ENCODE measurements around the gene TWIST2.

TWIST2 gene

DNA sequence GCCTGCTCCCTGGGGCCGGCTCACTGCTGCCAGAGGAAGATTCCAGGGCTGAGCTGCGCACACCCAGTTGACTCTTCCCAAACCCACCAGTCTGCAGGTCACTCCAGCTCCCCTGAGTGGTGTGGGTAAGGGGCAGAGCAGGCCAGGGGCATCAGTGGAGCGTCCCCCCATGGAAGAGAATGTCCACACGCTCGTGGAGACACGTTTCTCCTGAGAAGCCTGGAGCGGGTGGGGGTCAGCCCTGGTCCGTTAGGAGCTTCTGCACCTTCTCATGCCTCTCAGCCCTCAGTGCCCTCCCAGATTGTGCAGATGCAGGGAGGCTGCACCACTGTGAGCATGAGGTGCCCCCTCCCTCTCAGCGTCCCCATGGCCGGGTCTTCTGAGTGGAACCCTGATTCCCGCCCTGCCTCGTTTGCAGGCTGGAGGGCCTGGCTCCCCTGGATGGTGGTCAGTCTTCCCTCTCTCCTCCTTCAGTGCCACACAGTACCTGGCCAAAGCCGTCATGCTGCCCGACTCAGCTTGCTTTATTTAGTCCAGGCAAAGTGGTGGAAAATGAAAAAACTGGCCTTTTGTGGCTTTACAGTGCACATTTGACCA, 37.0 kb downstream of the TWIST2 start:
- Mint-ChIP-seq H3K27me3 (ENCODE audit: low read depth, poor library complexity) (peaks cover 7% of the 10 kb centered on the region), H3K36me3 (ENCODE audit: low read depth) (peaks cover 26% of the 10 kb centered on the region), H3K27ac (no peak overlapping the region), H3K4me1 (peaks cover 49% of the 10 kb centered on the region), H3K4me3 (no peak overlapping the region), H3K9me3 (peaks cover 7% of the 10 kb centered on the region)
- TF ChIP-seq, protein P1, sequence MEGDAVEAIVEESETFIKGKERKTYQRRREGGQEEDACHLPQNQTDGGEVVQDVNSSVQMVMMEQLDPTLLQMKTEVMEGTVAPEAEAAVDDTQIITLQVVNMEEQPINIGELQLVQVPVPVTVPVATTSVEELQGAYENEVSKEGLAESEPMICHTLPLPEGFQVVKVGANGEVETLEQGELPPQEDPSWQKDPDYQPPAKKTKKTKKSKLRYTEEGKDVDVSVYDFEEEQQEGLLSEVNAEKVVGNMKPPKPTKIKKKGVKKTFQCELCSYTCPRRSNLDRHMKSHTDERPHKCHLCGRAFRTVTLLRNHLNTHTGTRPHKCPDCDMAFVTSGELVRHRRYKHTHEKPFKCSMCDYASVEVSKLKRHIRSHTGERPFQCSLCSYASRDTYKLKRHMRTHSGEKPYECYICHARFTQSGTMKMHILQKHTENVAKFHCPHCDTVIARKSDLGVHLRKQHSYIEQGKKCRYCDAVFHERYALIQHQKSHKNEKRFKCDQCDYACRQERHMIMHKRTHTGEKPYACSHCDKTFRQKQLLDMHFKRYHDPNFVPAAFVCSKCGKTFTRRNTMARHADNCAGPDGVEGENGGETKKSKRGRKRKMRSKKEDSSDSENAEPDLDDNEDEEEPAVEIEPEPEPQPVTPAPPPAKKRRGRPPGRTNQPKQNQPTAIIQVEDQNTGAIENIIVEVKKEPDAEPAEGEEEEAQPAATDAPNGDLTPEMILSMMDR (IDR thresholded peaks at IDR 0.05): no peak
- DNase-seq: no peak

DNA sequence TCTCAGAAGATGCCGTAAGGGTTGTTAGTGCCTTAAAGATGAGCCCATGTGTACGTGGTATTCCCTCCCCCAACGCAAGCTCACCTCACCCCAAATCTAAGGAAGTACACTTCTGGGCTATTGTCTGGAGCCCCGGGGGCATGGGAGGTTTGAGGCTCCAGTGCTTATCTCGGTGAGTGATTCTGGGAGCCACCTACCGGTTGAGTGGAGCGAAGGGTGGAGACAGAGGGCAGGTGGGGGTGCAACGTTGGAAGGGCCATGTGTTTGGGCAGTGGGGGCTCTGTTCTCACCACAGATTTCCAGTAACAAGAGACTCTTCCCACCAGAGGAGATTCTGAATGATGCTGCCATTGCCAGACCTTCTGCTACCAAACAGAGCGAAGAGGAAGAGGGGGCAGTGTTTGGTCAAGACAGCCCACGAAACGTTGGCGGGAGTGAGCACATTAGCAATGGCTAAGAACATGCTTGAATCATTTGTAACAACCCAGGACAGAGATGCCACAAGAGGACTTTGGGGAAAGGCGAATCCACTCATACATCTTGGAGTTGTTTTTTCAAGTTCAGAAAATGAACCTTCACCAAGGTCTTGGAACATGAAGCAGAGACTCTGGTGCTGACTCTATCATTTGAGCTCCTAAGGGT, 38.7 kb downstream of the TWIST2 start:
- Mint-ChIP-seq H3K36me3 (ENCODE audit: low read depth) (peaks cover 35% of the 10 kb centered on the region), H3K27me3 (ENCODE audit: low read depth, poor library complexity) (peaks cover 7% of the 10 kb centered on the region), H3K27ac (no peak overlapping the region), H3K4me1 (peaks cover 53% of the 10 kb centered on the region), H3K9me3 (peaks cover 7% of the 10 kb centered on the region), H3K4me3 (no peak overlapping the region)
- no peak for DNase-seq
- TF ChIP-seq, protein P1 (IDR thresholded peaks at IDR 0.05): no peak

DNA sequence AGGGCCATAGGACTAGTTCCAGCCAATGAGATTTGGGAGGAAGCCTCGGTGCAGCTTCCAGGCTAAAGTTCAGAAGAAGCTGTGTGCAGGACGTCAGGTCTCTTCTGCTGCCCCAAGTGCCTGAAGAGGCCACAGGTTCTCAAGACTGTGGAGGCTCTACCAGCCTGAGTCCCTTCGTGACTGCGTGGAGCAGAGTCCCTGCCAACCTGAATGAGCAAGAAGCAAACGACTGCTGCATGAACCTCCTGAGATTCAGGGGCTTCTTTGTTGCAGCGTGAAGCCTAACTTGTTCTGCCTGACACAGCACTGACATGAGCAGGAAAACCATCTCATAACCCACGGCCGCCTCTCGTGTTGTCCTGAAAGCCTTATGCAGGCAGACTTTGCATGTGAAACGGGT, 39.7 kb downstream of the TWIST2 start:
- Mint-ChIP-seq H3K27ac (no peak overlapping the region), H3K4me3 (no peak overlapping the region), H3K4me1 (peaks cover 53% of the 10 kb centered on the region), H3K36me3 (ENCODE audit: low read depth) (peaks cover 35% of the 10 kb centered on the region), H3K9me3 (peaks cover 7% of the 10 kb centered on the region), H3K27me3 (ENCODE audit: low read depth, poor library complexity) (peaks cover 4% of the 10 kb centered on the region)
- TF ChIP-seq, protein P1 (IDR thresholded peaks at IDR 0.05): no peak
- DNase-seq: no peak

DNA sequence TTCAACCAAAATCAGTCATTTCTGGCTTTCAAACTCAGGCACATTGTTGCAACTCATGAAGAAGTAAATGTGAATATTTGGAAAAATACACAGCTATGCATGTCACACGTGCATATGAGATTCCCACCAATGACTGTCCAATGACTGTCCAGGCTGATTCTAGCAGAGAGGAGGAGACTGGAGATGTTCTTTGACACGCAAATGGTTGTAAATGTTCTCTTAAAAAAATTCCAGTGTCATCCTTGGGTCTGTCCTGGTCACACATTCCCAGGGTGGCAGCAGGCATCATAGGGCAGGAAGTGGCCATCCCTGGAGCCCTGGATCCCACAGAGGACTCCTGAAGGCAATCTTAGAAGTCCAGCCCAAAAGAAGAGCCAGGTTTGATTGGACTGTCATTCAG, 40.9 kb downstream of the TWIST2 start:
- peaks cover 35% of the 10 kb centered on the region for H3K36me3 Mint-ChIP-seq (ENCODE audit: low read depth)
- peaks cover 53% of the 10 kb centered on the region for H3K4me1 Mint-ChIP-seq
- no peak overlapping the region for H3K4me3 Mint-ChIP-seq
- no peak for DNase-seq
- TF ChIP-seq, protein P1 (IDR thresholded peaks at IDR 0.05): no peak
- peaks cover 7% of the 10 kb centered on the region for H3K27me3 Mint-ChIP-seq (ENCODE audit: low read depth, poor library complexity)
- H3K9me3 Mint-ChIP-seq: peaks cover 7% of the 10 kb centered on the region
- H3K27ac Mint-ChIP-seq: no peak overlapping the region

DNA sequence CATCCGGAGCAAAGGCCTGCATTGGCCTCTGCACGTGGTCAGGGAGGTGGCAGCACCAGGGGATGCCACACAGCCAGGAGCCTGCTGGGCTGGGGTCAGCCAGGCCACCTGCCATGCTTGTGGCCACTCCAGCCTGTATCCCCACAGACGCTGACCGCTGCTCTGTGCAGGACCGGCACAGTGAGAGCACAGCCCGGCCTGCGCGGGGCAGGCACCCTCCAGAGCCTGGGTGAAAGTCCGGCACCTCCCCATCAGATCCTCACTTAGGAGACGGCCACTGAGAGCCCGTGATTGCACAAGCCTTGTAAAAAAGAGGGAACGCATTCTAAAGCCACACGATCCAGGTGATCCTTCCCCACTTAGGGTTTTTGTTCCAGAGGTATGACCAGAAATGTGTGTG, 42.2 kb downstream of the TWIST2 start:
- peaks cover 63% of the 10 kb centered on the region for H3K4me1 Mint-ChIP-seq
- H3K36me3 Mint-ChIP-seq (ENCODE audit: low read depth): peaks cover 35% of the 10 kb centered on the region
- TF ChIP-seq, protein P1 (IDR thresholded peaks at IDR 0.05): no peak

More for the DNA sequence above, 42.2 kb downstream of the TWIST2 start:
- no peak overlapping the region for H3K4me3 Mint-ChIP-seq
- H3K9me3 Mint-ChIP-seq: peaks cover 7% of the 10 kb centered on the region
- DNase-seq: no peak
- no peak overlapping the region for H3K27ac Mint-ChIP-seq
- peaks cover 7% of the 10 kb centered on the region for H3K27me3 Mint-ChIP-seq (ENCODE audit: low read depth, poor library complexity)
